ENCODE measurements around the gene GTPBP8. TPM values are rescaled to one million over a fixed set of nuclear protein-coding genes. Genes with fewer than 3 reads are reported as not detected.

The GTPBP8 gene
- total RNA-seq, 1 experiment from 2014 or later: 16.4 TPM

GRCh38 chr3:113002679-113003078 lies 11.9 kb downstream of the GTPBP8 start (continued):
- TF ChIP-seq, protein P1, sequence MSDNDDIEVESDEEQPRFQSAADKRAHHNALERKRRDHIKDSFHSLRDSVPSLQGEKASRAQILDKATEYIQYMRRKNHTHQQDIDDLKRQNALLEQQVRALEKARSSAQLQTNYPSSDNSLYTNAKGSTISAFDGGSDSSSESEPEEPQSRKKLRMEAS (IDR thresholded peaks at IDR 0.05): no peak
- TF ChIP-seq TCF7L2 (IDR thresholded peaks at IDR 0.05; ENCODE audit: borderline replicate concordance, extremely low read depth, insufficient read depth, insufficient read length): no peak
- TF ChIP-seq EZH2phosphoT487 (IDR thresholded peaks at IDR 0.05; ENCODE audit: borderline replicate concordance): no peak
- TF ChIP-seq POLR2AphosphoS5 (IDR thresholded peaks at IDR 0.05; ENCODE audit: low read depth, low read length): no peak
- TF ChIP-seq YY1 (IDR thresholded peaks at IDR 0.05; ENCODE audit: extremely low read depth, insufficient replicate concordance, low read depth, low read length): no peak
- no peak for TF ChIP-seq SP1 (IDR thresholded peaks at IDR 0.05; ENCODE audit: low read depth)
- TF ChIP-seq JUND (IDR thresholded peaks at IDR 0.05): no peak
- TF ChIP-seq EGR1 (IDR thresholded peaks at IDR 0.05; ENCODE audit: low read depth): no peak

- CTCF ChIA-PET: no interaction called here
Observed at GRCh38 chr3:113005611-113006010, 14.8 kb downstream of the GTPBP8 start.

More at GRCh38 chr3:113005611-113006010, 14.8 kb downstream of the GTPBP8 start:
- H3K27ac ChIP-seq (ENCODE audit: low read depth, low read length): no peak overlapping the region
- H3K4me3 ChIP-seq (replicated peaks in 1 of 2; ENCODE audit: low read depth in 1 of 2, low read length in 2 of 2): no peak overlapping the region
- DNase-seq (ENCODE audit: low read depth, low spot score) (no peak), ATAC-seq (no peak)
- peaks cover 37 to 49% of the 10 kb centered on the region in 2 experiments for H3K36me3 ChIP-seq (ENCODE audit: control insufficient read depth in 1 of 2, insufficient read depth in 2 of 2, low read length in 2 of 2)
- BruUV-seq (replicated peaks): no TSS peak
- no peak overlapping the region for H3K4me2 ChIP-seq (ENCODE audit: low read length)
- peaks cover 25% of the 10 kb centered on the region for H3K79me2 ChIP-seq (ENCODE audit: insufficient read depth, low read length)
- H2AFZ ChIP-seq (ENCODE audit: low read depth, low read length, poor library complexity, severe bottlenecking): no peak overlapping the region
- H3K9ac ChIP-seq (ENCODE audit: low read length): no peak overlapping the region
- H3K9me3 ChIP-seq (ENCODE audit: control insufficient read depth in 1 of 2, insufficient read depth in 1 of 2, low read depth in 1 of 2, low read length in 2 of 2): no peaks in the 10 kb centered on the region
- intact Hi-C loops (cut with micrococcal nuclease): no loop called here
- POLR2A ChIA-PET: no interaction called here
- RAD21 ChIA-PET (ENCODE audit: low non-redundant PET in 1 of 2, low total read pairs in 2 of 2, uncharacterized antibody in 2 of 2, unreplicated experiment in 2 of 2): no interaction called here
- no peaks in the 10 kb centered on the region for H3K27me3 ChIP-seq (ENCODE audit: insufficient read depth, low read length)
- H3K4me1 ChIP-seq (ENCODE audit: control insufficient read depth in 1 of 2, insufficient read depth in 2 of 2, low read length in 2 of 2): no peaks in the 10 kb centered on the region
- TF ChIP-seq ZBTB33 (IDR thresholded peaks at IDR 0.05; ENCODE audit: extremely low read depth, insufficient replicate concordance, low read length): no peak
- no peak for TF ChIP-seq SRF (IDR thresholded peaks at IDR 0.05; ENCODE audit: low read depth)
- H3K9me2 ChIP-seq (ENCODE audit: insufficient read depth): no peaks in the 10 kb centered on the region
- no peaks in the 10 kb centered on the region for H4K20me1 ChIP-seq (ENCODE audit: insufficient read depth)

Measured in HCT116 (cell line).